Skeletal muscle tissue (tissue), 4 donors: Measurements from ENCODE around the gene TSPO. TPM values are rescaled to one million over a fixed set of nuclear protein-coding genes. Genes with fewer than 3 reads are reported as not detected.
"Not testable (repeated sequence)": the region's sequence is repeated elsewhere in the genome, so short reads cannot be mapped to it uniquely, and the experiment has no call there.

Experiments
- H3K27ac ChIP-seq: one replicate; pipeline ENCODE4 v1.7.0; 2013; ENCODE audit warnings: mild to moderate bottlenecking, low read depth, low read length, inconsistent platforms
- H3K27me3 ChIP-seq, 3 donors: one replicate each; pipeline ENCODE4 v1.7.0; 2013; ENCODE audit warnings: low read length in 3 of 3; ENCODE audit not compliant: control insufficient read depth in 3 of 3, insufficient read depth in 3 of 3
- H3K36me3 ChIP-seq, 3 donors: one replicate each; pipeline ENCODE4 v1.7.0; 2013; ENCODE audit warnings: low read length in 3 of 3; ENCODE audit not compliant: control insufficient read depth in 3 of 3, insufficient read depth in 3 of 3
- H3K4me1 ChIP-seq, 3 donors: one replicate each; pipeline ENCODE4 v1.7.0; 2013; ENCODE audit warnings: low read length in 3 of 3, mild to moderate bottlenecking in 3 of 3; ENCODE audit not compliant: control insufficient read depth in 3 of 3, insufficient read depth in 3 of 3
- H3K4me3 ChIP-seq, 3 donors: one replicate each; pipeline ENCODE4 v1.7.0; 2013; ENCODE audit warnings: low read length in 3 of 3
- H3K9ac ChIP-seq, 3 donors: one replicate each; pipeline ENCODE4 v1.7.0; 2013; ENCODE audit warnings: low read length in 3 of 3, mild to moderate bottlenecking in 3 of 3, moderate library complexity in 2 of 3, low read depth in 1 of 3
- H3K9me3 ChIP-seq, 3 donors: one replicate each; pipeline ENCODE4 v1.7.0; 2013; ENCODE audit warnings: low read length in 3 of 3; ENCODE audit not compliant: control insufficient read depth in 3 of 3
- total RNA-seq: library from RNA; depleted of rRNA; stranded (reverse); fragments of >200 nt; gene quantifications from one replicate; pipeline ENCODE4 v1.2.3, GENCODE V29; 2014
- donor health status: Osteomylitis.

The TSPO gene
- total RNA-seq, 1 donor from 2014 or later: 69.4 TPM

- not testable (repeated sequence) for H3K27me3 ChIP-seq, H3K36me3 ChIP-seq, H3K27ac ChIP-seq, H3K9me3 ChIP-seq, H3K4me3 ChIP-seq, H3K9ac ChIP-seq
- peaks cover 4 to 24% (median 9%) of the 10 kb centered on the region in 3 donors for H3K4me1 ChIP-seq
Measured at GRCh38 chr22:43145371-43145770, 6.0 kb upstream of the TSPO start.

GRCh38 chr22:43146332-43146731 is 5.0 kb upstream of the TSPO start:
- H3K4me3 ChIP-seq, H3K9ac ChIP-seq, H3K9me3 ChIP-seq, H3K27ac ChIP-seq, H3K36me3 ChIP-seq, H3K27me3 ChIP-seq: not testable (repeated sequence)
- peaks cover 10 to 26% (median 15%) of the 10 kb centered on the region in 3 donors for H3K4me1 ChIP-seq

- peaks cover 20 to 24% (median 20%) of the 10 kb centered on the region in 3 donors for H3K4me1 ChIP-seq
- no peaks in the 10 kb centered on the region for H3K36me3 ChIP-seq
- no peak overlapping the region for H3K27ac ChIP-seq
- H3K9me3 ChIP-seq: no peaks in the 10 kb centered on the region
- H3K9ac ChIP-seq: no peak overlapping the region
- no peak overlapping the region for H3K4me3 ChIP-seq
- no peaks in the 10 kb centered on the region for H3K27me3 ChIP-seq
Measured at GRCh38 chr22:43147821-43148220, 3.5 kb upstream of the TSPO start.

GRCh38 chr22:43148581-43148980 is 2.8 kb upstream of the TSPO start:
- Histone ChIP-seq H3K4me1 (peaks cover 18 to 20% (median 20%) of the 10 kb centered on the region in 3 donors), H3K9me3 (no peaks in the 10 kb centered on the region), H3K27me3 (no peaks in the 10 kb centered on the region), H3K27ac (no peak overlapping the region), H3K9ac (no peak overlapping the region), H3K4me3 (no peak overlapping the region), H3K36me3 (no peaks in the 10 kb centered on the region)

- Histone ChIP-seq H3K27me3 (no peaks in the 10 kb centered on the region), H3K4me1 (peaks cover 17 to 26% (median 20%) of the 10 kb centered on the region in 3 donors), H3K36me3 (no peaks in the 10 kb centered on the region), H3K4me3 (peak overlapping the region; percentile 67 to 76 (median 76)), H3K9ac (peak overlapping the region; percentile 59 to 75 (median 63)), H3K9me3 (no peaks in the 10 kb centered on the region), H3K27ac (peak overlapping the region; percentile 40)
Measured at GRCh38 chr22:43150731-43151206, 590 bp upstream of the TSPO start.

- peaks cover 17 to 29% (median 21%) of the 10 kb centered on the region in 3 donors for H3K4me1 ChIP-seq
- peak overlapping the region; percentile 76 to 83 (median 83) for H3K9ac ChIP-seq
- peak overlapping the region; percentile 66 for H3K27ac ChIP-seq
- H3K27me3 ChIP-seq: no peaks in the 10 kb centered on the region
- no peaks in the 10 kb centered on the region for H3K9me3 ChIP-seq
- no peaks in the 10 kb centered on the region for H3K36me3 ChIP-seq
- H3K4me3 ChIP-seq: peak overlapping the region; percentile 76 to 79 (median 76)
Measured at GRCh38 chr22:43152003-43152356, 621 bp downstream of the TSPO start.

GRCh38 chr22:43152357-43153071 is 1.2 kb downstream of the TSPO start:
- Histone ChIP-seq H3K4me1 (peaks cover 17 to 29% (median 21%) of the 10 kb centered on the region in 3 donors), H3K9ac (peak overlapping the region; percentile 76 to 83 (median 83)), H3K36me3 (no peaks in the 10 kb centered on the region), H3K27ac (peak overlapping the region; percentile 66), H3K27me3 (no peaks in the 10 kb centered on the region), H3K4me3 (peak overlapping the region; percentile 76 to 79 (median 76)), H3K9me3 (no peaks in the 10 kb centered on the region)

- no peak overlapping the region for H3K4me3 ChIP-seq
- no peaks in the 10 kb centered on the region for H3K9me3 ChIP-seq
- peaks cover 17 to 29% (median 21%) of the 10 kb centered on the region in 3 donors for H3K4me1 ChIP-seq
- no peak overlapping the region for H3K9ac ChIP-seq
- H3K27ac ChIP-seq: no peak overlapping the region
- H3K27me3 ChIP-seq: no peaks in the 10 kb centered on the region
- no peaks in the 10 kb centered on the region for H3K36me3 ChIP-seq
Measured at GRCh38 chr22:43153899-43154298, 2.5 kb downstream of the TSPO start.

GRCh38 chr22:43154887-43155536 is 3.7 kb downstream of the TSPO start:
- H3K9ac ChIP-seq: no peak overlapping the region
- no peaks in the 10 kb centered on the region for H3K9me3 ChIP-seq
- H3K27me3 ChIP-seq: no peaks in the 10 kb centered on the region
- no peak overlapping the region for H3K27ac ChIP-seq
- H3K4me3 ChIP-seq: no peak overlapping the region
- peaks cover 17 to 29% (median 21%) of the 10 kb centered on the region in 3 donors for H3K4me1 ChIP-seq
- H3K36me3 ChIP-seq: no peaks in the 10 kb centered on the region

- Histone ChIP-seq H3K27me3 (no peaks in the 10 kb centered on the region), H3K4me1 (peaks cover 15 to 25% (median 20%) of the 10 kb centered on the region in 3 donors), H3K9ac (no peak overlapping the region), H3K4me3 (no peak overlapping the region), H3K9me3 (no peaks in the 10 kb centered on the region), H3K27ac (no peak overlapping the region), H3K36me3 (peaks cover 0 to 1% (median under 1%) of the 10 kb centered on the region in 3 donors)
Measured at GRCh38 chr22:43155789-43156188, 4.4 kb downstream of the TSPO start.
